Natural killer cell (primary cell): ENCODE measurements around the gene STRBP. TPM values are rescaled to one million over a fixed set of nuclear protein-coding genes. Genes with fewer than 3 reads are reported as not detected.

Experiments
- ATAC-seq, 3 donors: fragments of 150-1000 bp in 2 of 3; fragments of 200-7000 bp in 1 of 3; cut with Tn5 transposase; 1 replicate in 1 of 3; 2 replicates in 2 of 3; pipeline ENCODE4 v1.10.0; 2021; ENCODE audit warnings: mild to moderate bottlenecking in 2 of 3, moderate library complexity in 2 of 3
- DNase-seq, 2 donors: peaks; one replicate each; pipeline versions ENCODE4 v3.0.0 to v3.0.0-alpha.2; 2013 to 2021; ENCODE audit warnings: mixed read lengths in 1 of 2
- H3K27ac ChIP-seq: one replicate; pipeline ENCODE4 v1.5.1; 2013; ENCODE audit warnings: mild to moderate bottlenecking, low read length
- H3K27me3 ChIP-seq: one replicate; pipeline ENCODE4 v1.6.1; 2013; ENCODE audit warnings: low read length; ENCODE audit not compliant: control insufficient read depth, insufficient read depth
- H3K36me3 ChIP-seq: one replicate; pipeline ENCODE4 v1.6.1; 2013; ENCODE audit warnings: low read length; ENCODE audit not compliant: control insufficient read depth, insufficient read depth
- H3K4me1 ChIP-seq: one replicate; pipeline ENCODE4 v1.6.1; 2013; ENCODE audit warnings: low read length; ENCODE audit not compliant: control insufficient read depth, insufficient read depth
- H3K4me3 ChIP-seq: one replicate; pipeline ENCODE4 v1.5.1; 2013; ENCODE audit warnings: low read length
- H3K9me3 ChIP-seq: one replicate; pipeline ENCODE4 v1.6.1; 2013; ENCODE audit warnings: low read length; ENCODE audit not compliant: control insufficient read depth, insufficient read depth
- H3K27ac Mint-ChIP-seq, 2 donors: one replicate each; pipeline ENCODE4 v1.8.0; 2022; ENCODE audit warnings: mild to moderate bottlenecking in 2 of 2, mixed read lengths in 2 of 2, moderate library complexity in 1 of 2
- H3K27me3 Mint-ChIP-seq, 2 donors: one replicate each; pipeline ENCODE4 v1.8.0; 2022; ENCODE audit warnings: low read depth in 2 of 2, mixed read lengths in 2 of 2
- H3K36me3 Mint-ChIP-seq: one replicate; pipeline ENCODE4 v1.8.0; 2022; ENCODE audit warnings: mixed read lengths
- H3K4me1 Mint-ChIP-seq, 2 donors: one replicate each; pipeline ENCODE4 v1.8.0; 2022; ENCODE audit warnings: mixed read lengths in 2 of 2
- H3K4me3 Mint-ChIP-seq: one replicate; pipeline ENCODE4 v1.8.0; 2022; ENCODE audit warnings: mild to moderate bottlenecking, moderate library complexity, mixed read lengths
- H3K9me3 Mint-ChIP-seq, 2 donors: one replicate each; pipeline ENCODE4 v1.8.0; 2022; ENCODE audit warnings: mixed read lengths in 2 of 2
- CTCF ChIP-seq: fragments of 200-600 bp; IDR thresholded peaks from one replicate; pipeline ENCODE4 v1.8.0; 2022; ENCODE audit warnings: antibody characterized with exemption
- WGBS: methylation state at CpG from one replicate; pipeline ENCODE4 v1.1.7; 2013; ENCODE audit warnings: missing lambda C conversion rate; ENCODE audit not compliant: insufficient coverage; 5-methylcytosine and 5-hydroxymethylcytosine counted together
- intact Hi-C: fragments of 100-400 bp; cut with micrococcal nuclease; formaldehyde crosslinking; loops from one replicate; pipeline ENCODE4 v1.14.2; 2022
- total RNA-seq, 4 donors: library from RNA; stranded (reverse); fragments of 120-200 nt in 1 of 4; gene quantifications; one replicate each; pipeline versions ENCODE4 v1.2.3 to v1.2.4, GENCODE V29; 2013 to 2022

The STRBP gene
- total RNA-seq, 3 donors from 2014 or later (not counting 1 experiment from before 2014, with no cell fraction given), result 6.0 to 8.3 (median 7.9) TPM

GRCh38 chr9:123231421-123231820, 37.0 kb downstream of the STRBP start:
- WGBS, result 100% methylated on average over 1 of the region's 1 CpG
- no peaks in the 10 kb centered on the region for H3K36me3 Mint-ChIP-seq
- Histone ChIP-seq H3K36me3 (no peaks in the 10 kb centered on the region), H3K27ac (no peak overlapping the region), H3K27me3 (no peaks in the 10 kb centered on the region), H3K4me1 (no peaks in the 10 kb centered on the region), H3K4me3 (no peak overlapping the region), H3K9me3 (no peaks in the 10 kb centered on the region)
- H3K4me1 Mint-ChIP-seq, result no peaks in the 10 kb centered on the region
- DNase-seq, result no peak
- ATAC-seq, result no peak
- no peak overlapping the region for H3K4me3 Mint-ChIP-seq
- H3K9me3 Mint-ChIP-seq, result no peaks in the 10 kb centered on the region
- H3K27me3 Mint-ChIP-seq, result no peaks in the 10 kb centered on the region
- no peak for TF ChIP-seq CTCF
- intact Hi-C loops, result no loop called here
- no peak overlapping the region for H3K27ac Mint-ChIP-seq

GRCh38 chr9:123228967-123229366, 39.4 kb downstream of the STRBP start:
- Histone ChIP-seq H3K27ac (no peak overlapping the region), H3K36me3 (no peaks in the 10 kb centered on the region), H3K9me3 (no peaks in the 10 kb centered on the region), H3K27me3 (no peaks in the 10 kb centered on the region), H3K4me3 (no peak overlapping the region), H3K4me1 (peaks cover 8% of the 10 kb centered on the region)
- Mint-ChIP-seq H3K4me3 (no peak overlapping the region), H3K27me3 (no peaks in the 10 kb centered on the region), H3K36me3 (no peaks in the 10 kb centered on the region), H3K27ac (no peak overlapping the region), H3K4me1 (peaks cover 15 to 18% of the 10 kb centered on the region in 2 donors), H3K9me3 (no peaks in the 10 kb centered on the region)
- 100% methylated on average over 1 of the region's 4 CpGs for WGBS
- DNase-seq (no peak), ATAC-seq (no peak)
- intact Hi-C loops, result no loop called here
- no peak for TF ChIP-seq CTCF

- H3K4me3 ChIP-seq, result no peak overlapping the region
- intact Hi-C loops, result no loop called here
- Mint-ChIP-seq H3K36me3 (no peaks in the 10 kb centered on the region), H3K4me1 (peaks cover 15 to 18% of the 10 kb centered on the region in 2 donors), H3K27ac (no peak overlapping the region), H3K27me3 (no peaks in the 10 kb centered on the region), H3K9me3 (no peaks in the 10 kb centered on the region), H3K4me3 (no peak overlapping the region)
- WGBS, result 85% methylated on average over 2 of the region's 4 CpGs
- no peak for TF ChIP-seq CTCF
- H3K27ac ChIP-seq, result no peak overlapping the region
- H3K27me3 ChIP-seq, result no peaks in the 10 kb centered on the region
- H3K9me3 ChIP-seq, result no peaks in the 10 kb centered on the region
- no peaks in the 10 kb centered on the region for H3K36me3 ChIP-seq
- peaks cover 8% of the 10 kb centered on the region for H3K4me1 ChIP-seq
- ATAC-seq (no peak), DNase-seq (no peak)
Measured at GRCh38 chr9:123225995-123226394, 42.4 kb downstream of the STRBP start.

- WGBS, result 6% methylated on average over 4 of the region's 4 CpGs
- Mint-ChIP-seq H3K4me3 (no peak overlapping the region), H3K27me3 (no peaks in the 10 kb centered on the region), H3K9me3 (no peaks in the 10 kb centered on the region), H3K36me3 (no peaks in the 10 kb centered on the region), H3K4me1 (peaks cover 15 to 18% of the 10 kb centered on the region in 2 donors), H3K27ac (peak overlapping the region in 1 of 2 donors; percentile 8)
- intact Hi-C loops, result no loop called here
- Histone ChIP-seq H3K27ac (no peak overlapping the region), H3K9me3 (no peaks in the 10 kb centered on the region), H3K36me3 (no peaks in the 10 kb centered on the region), H3K4me1 (peaks cover 8% of the 10 kb centered on the region), H3K4me3 (no peak overlapping the region), H3K27me3 (no peaks in the 10 kb centered on the region)
- ATAC-seq, result peak; percentile 76 to 91 (median 90)
- no peak for TF ChIP-seq CTCF
- DNase-seq, result peak in 1 of 2 donors; percentile 71
Measured at GRCh38 chr9:123225374-123225813, 43.0 kb downstream of the STRBP start.
